HEK293 (cell line): ENCODE results near the gene AURKAIP1.

ENCODE experiments used
- EGR2 ChIP-seq: fragments of 450-650 bp; formaldehyde crosslinking; IDR thresholded peaks from 2 replicates; pipeline ENCODE4 v1.5.1; 2016; ENCODE audit warnings: low read depth, missing biosample characterization, missing genetic modification characterization
- PBX3 ChIP-seq: sonication (generic); formaldehyde crosslinking; IDR thresholded peaks from 2 replicates; pipeline ENCODE4 v1.8.1; 2022; ENCODE audit warnings: mild to moderate bottlenecking, moderate library complexity, missing genetic modification reagents
- PRDM4 ChIP-seq: fragments of 450-650 bp; formaldehyde crosslinking; IDR thresholded peaks from 2 replicates; pipeline ENCODE4 v1.5.1; 2017; ENCODE audit warnings: missing biosample characterization, missing genetic modification characterization
- ZIC2 ChIP-seq: fragments of 450-650 bp; formaldehyde crosslinking; IDR thresholded peaks from 2 replicates; pipeline ENCODE4 v1.5.1; 2016; ENCODE audit warnings: missing biosample characterization, missing genetic modification characterization
- ZNF274 ChIP-seq, 2 experiments: fragments of 200-500 bp in 1 of 2; fragments of 450-650 bp in 1 of 2; sonication (Bioruptor generic) in 1 of 2; formaldehyde crosslinking in 1 of 2; IDR thresholded peaks; 2 replicates each; pipeline versions ENCODE4 v1.5.1 to v1.6.1; 2014 to 2016; ENCODE audit warnings: borderline replicate concordance in 1 of 2, inconsistent platforms in 1 of 2, low read length in 1 of 2, missing biosample characterization in 1 of 2, missing genetic modification characterization in 1 of 2
- ZNF37A ChIP-seq: fragments of 450-650 bp; IDR thresholded peaks from 2 replicates; pipeline ENCODE4 v1.5.1; 2018; ENCODE audit warnings: missing biosample characterization, missing genetic modification characterization
- ZNF391 ChIP-seq: fragments of 450-650 bp; formaldehyde crosslinking; IDR thresholded peaks from 2 replicates; pipeline ENCODE4 v1.5.1; 2016; ENCODE audit warnings: low read depth, missing biosample characterization, missing genetic modification characterization, borderline replicate concordance
- ZNF629 ChIP-seq: fragments of 450-650 bp; formaldehyde crosslinking; IDR thresholded peaks from 2 replicates; pipeline ENCODE4 v1.5.1; 2017; ENCODE audit warnings: missing biosample characterization, missing genetic modification characterization
- TF ChIP-seq, protein P1 (sequence below): fragments of 450-650 bp; formaldehyde crosslinking; IDR thresholded peaks from 2 replicates; pipeline ENCODE4 v1.5.1; 2016; ENCODE audit warnings: missing biosample characterization, missing genetic modification characterization
- TF ChIP-seq, protein P2 (sequence below): fragments of 450-650 bp; formaldehyde crosslinking; IDR thresholded peaks from 2 replicates; pipeline ENCODE4 v1.5.1; 2016; ENCODE audit warnings: missing biosample characterization, missing genetic modification characterization
- TF ChIP-seq, protein P3 (sequence below): fragments of 450-650 bp; formaldehyde crosslinking; IDR thresholded peaks from 2 replicates; pipeline ENCODE4 v1.5.1; 2016; ENCODE audit warnings: missing biosample characterization, missing genetic modification characterization

- TF ChIP-seq PBX3, result no peak
- TF ChIP-seq ZNF274 (IDR thresholded peaks at IDR 0.05; ENCODE audit: low read length), result no peak
- TF ChIP-seq ZNF274 (tag by site-specific recombination; IDR thresholded peaks at IDR 0.05; ENCODE audit: borderline replicate concordance), result no peak
- TF ChIP-seq, protein P1, sequence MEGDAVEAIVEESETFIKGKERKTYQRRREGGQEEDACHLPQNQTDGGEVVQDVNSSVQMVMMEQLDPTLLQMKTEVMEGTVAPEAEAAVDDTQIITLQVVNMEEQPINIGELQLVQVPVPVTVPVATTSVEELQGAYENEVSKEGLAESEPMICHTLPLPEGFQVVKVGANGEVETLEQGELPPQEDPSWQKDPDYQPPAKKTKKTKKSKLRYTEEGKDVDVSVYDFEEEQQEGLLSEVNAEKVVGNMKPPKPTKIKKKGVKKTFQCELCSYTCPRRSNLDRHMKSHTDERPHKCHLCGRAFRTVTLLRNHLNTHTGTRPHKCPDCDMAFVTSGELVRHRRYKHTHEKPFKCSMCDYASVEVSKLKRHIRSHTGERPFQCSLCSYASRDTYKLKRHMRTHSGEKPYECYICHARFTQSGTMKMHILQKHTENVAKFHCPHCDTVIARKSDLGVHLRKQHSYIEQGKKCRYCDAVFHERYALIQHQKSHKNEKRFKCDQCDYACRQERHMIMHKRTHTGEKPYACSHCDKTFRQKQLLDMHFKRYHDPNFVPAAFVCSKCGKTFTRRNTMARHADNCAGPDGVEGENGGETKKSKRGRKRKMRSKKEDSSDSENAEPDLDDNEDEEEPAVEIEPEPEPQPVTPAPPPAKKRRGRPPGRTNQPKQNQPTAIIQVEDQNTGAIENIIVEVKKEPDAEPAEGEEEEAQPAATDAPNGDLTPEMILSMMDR (tag by site-specific recombination), result no peak
- TF ChIP-seq ZNF37A (tag by site-specific recombination), result no peak
- TF ChIP-seq, protein P2, sequence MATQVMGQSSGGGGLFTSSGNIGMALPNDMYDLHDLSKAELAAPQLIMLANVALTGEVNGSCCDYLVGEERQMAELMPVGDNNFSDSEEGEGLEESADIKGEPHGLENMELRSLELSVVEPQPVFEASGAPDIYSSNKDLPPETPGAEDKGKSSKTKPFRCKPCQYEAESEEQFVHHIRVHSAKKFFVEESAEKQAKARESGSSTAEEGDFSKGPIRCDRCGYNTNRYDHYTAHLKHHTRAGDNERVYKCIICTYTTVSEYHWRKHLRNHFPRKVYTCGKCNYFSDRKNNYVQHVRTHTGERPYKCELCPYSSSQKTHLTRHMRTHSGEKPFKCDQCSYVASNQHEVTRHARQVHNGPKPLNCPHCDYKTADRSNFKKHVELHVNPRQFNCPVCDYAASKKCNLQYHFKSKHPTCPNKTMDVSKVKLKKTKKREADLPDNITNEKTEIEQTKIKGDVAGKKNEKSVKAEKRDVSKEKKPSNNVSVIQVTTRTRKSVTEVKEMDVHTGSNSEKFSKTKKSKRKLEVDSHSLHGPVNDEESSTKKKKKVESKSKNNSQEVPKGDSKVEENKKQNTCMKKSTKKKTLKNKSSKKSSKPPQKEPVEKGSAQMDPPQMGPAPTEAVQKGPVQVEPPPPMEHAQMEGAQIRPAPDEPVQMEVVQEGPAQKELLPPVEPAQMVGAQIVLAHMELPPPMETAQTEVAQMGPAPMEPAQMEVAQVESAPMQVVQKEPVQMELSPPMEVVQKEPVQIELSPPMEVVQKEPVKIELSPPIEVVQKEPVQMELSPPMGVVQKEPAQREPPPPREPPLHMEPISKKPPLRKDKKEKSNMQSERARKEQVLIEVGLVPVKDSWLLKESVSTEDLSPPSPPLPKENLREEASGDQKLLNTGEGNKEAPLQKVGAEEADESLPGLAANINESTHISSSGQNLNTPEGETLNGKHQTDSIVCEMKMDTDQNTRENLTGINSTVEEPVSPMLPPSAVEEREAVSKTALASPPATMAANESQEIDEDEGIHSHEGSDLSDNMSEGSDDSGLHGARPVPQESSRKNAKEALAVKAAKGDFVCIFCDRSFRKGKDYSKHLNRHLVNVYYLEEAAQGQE (tag by site-specific recombination), result no peak
- TF ChIP-seq ZNF629 (tag by site-specific recombination), result no peak
- TF ChIP-seq EGR2 (tag by site-specific recombination), result no peak
- no peak for TF ChIP-seq ZIC2
- TF ChIP-seq PRDM4 (tag by site-specific recombination), result no peak
- TF ChIP-seq ZNF391 (tag by site-specific recombination), result no peak
- TF ChIP-seq, protein P3, sequence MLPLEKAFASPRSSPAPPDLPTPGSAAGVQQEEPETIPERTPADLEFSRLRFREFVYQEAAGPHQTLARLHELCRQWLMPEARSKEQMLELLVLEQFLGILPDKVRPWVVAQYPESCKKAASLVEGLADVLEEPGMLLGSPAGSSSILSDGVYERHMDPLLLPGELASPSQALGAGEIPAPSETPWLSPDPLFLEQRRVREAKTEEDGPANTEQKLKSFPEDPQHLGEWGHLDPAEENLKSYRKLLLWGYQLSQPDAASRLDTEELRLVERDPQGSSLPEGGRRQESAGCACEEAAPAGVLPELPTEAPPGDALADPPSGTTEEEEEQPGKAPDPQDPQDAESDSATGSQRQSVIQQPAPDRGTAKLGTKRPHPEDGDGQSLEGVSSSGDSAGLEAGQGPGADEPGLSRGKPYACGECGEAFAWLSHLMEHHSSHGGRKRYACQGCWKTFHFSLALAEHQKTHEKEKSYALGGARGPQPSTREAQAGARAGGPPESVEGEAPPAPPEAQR, result no peak
Measured at GRCh38 chr1:1422465-1423244, 47.6 kb upstream of the AURKAIP1 start.
